DMS153 (cell line): ENCODE data around the gene KLHL29.

Experiments used
- DNase-seq: peaks from one replicate; lab custom pipeline; 2025; lab: John Stamatoyannopoulos, UW

The KLHL29 gene

DNA sequence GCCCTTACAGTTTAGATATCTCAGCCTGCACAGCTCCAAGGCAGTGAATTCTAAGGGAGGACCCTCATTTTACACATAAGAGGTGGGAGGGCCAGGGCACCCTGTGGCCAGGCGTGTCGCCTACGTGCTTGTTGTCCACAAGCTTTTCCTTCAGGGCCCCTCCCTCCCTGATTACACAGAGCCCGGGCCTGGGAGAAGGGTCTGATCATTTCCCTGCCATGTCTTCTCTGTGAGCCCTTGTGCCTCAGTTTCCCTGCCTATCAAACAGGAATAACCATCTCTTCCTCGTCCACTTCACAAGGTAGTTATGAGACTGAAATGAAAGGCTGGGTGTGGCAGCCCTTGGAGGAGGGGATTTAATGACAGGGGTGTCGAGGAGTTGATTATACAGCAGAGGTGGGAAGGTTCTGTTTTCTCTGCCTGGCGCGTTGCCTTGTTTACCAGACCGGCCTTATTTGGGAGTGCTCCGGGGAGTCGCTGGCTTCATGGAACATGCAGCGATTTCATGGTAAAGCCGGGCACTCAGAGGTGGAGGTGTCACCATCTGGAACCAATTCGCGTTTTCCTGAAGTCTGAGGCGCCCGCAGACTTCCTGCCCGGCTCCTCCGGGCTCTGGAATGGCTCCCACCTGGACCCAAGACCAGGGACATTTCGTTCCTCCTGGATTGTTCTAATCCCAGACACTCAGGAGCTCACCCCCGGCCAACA is 208.9 kb downstream of the KLHL29 start:
- DNase-seq = peak; percentile 74

DNA sequence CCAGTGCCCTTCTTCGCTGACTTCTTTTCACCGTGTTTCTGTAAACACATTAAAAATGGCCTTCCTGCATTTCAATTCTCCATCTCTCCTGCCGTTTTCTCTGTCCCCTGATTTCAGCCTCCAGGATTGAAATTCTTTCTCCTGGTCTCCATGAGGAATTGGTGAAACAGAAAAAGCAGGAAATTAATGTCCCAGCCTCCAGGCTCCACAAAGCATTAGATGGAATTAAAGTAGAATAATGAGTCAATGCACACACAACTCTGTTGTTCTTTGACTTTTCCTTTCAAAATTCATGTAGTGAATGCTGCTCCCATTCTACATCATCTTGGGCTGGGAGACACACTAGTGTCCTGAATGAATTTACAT is 209.5 kb downstream of the KLHL29 start:
- DNase-seq = no peak

DNA sequence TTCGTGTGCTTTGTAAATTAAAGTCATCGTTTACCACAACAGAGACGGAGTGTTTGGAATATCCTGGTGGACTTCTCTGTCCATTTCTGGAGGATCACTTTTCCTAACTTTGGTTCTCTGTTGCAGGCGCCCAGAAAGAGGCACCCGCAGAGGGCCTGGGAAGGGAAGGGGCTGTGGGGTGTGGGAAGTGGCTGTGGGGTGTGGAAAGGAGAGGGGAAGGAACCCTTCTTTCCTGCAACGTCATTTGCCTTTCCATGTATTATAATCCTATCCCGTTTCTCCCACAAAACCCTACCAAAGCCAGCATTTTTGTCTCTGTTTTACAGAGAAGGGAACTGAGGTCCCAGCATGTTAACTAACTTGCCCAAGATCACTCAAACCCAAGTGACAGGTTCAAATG is 210.0 kb downstream of the KLHL29 start:
- no peak for DNase-seq

DNA sequence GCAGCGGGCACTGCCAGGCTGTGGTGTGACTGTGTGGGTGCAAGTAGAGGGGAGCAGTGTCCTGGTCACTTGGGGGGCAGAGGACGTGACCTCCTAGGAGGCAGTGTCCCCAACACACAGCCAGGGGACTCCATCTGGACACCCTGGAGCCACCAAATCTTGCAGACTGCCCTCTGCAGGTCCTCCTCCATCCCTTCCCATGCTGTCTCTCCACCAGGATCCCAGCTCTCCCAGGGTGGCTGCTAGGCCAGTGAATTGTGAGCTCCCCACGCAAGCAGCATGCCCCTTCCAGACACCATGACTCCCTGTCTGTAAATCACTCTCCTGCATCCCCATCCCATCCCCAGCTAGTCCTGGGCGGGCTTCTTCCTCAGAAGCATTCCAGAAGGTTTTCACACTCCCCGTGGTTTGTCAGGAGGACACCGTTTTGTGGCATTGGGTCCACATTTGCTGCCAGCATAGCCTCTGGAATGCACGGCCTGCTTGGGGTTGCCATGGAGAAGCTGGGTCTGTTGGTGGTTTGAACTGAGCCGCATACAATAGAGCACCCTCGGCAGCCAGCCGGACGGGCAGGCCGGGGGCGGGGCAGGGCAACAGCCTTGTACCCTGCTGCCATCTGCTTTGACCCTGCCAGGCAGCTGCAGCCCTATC is 210.7 kb downstream of the KLHL29 start:
- peak; percentile 69 for DNase-seq

DNA sequence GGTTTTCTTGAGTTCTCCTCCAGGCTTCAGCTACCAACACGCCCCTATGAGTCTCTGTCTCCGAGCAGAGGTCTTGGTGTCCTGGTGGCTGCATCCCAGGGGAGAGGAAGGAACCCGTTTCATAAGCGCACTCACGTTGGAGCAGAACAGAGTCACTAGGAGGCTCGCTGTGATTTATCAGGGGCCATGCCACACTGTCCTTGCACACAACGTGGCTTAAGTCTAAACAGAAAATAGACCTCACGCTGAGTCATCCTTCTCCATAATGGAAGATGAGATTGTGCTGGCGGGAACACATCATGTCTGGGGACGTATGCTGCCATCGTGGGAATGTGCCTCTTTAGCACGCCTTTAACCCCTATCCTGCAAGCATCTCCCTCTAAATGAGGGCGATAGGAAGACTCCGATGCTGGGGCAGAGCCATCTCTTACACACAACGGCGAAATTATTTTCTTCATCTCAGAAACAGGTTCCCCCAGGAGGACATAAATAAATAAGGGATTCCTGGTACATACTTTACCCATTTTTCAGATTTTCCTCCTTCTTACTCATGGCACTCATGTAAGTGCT is 211.4 kb downstream of the KLHL29 start:
- DNase-seq = peak; percentile 45

DNA sequence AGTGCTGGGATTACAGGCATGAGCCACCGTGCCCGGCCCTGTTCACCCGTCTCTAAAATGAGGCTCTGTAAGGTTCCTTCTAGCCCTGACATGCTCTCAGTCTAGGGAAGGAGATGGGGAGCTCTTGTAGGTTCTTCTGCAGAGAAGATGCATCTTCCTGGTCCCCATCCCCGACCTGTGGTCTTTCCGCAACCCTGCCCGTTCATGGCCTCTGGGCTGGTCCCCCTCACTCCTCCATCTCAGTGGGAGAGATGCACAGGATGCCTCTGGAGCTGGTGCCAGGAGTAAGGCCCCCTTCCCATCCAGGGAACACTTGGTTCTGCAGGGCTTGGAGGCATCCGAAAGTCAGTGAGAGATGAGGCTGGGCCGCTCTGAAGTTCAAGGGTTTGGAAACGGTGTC is 212.7 kb downstream of the KLHL29 start:
- no peak for DNase-seq

DNA sequence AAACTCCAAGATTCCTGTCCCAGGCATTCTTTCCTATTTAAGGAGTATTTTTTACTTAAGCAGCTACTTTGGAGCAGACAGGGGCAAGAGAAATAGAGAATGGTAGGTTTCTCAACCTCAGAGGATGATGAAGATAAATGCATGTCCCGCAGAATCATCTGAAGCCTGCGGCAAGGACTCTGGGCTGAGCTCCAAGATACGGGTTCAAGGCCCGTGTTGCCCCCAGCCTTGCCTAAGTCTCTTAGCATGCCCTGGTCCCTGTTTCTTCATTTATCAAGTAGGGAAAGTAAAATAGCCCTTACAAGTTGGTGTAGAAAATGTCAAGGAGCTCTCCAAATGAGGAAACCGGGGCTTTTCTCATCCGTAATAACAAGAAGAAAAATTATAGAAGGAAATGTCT is 214.0 kb downstream of the KLHL29 start:
- DNase-seq = no peak

DNA sequence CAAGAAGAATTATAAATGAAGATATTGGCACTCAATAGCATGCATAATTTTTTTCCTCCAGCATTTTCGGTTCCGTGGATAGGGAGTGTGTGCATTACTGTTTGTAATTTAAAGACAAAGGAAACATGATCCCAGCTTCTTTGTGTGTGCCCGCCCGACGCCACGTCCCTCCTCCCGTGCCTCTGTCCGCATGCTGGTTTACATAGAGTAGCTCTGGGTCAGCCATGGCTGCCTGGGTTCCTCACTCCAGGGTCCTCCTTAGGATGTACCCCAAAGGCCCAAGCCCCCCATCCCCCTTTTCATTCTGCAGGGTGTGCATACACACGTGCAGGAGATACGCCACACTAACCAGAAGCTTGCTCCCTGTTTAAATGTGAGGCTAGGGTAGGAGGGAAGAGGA is 214.7 kb downstream of the KLHL29 start:
- DNase-seq = peak; percentile 70

DNA sequence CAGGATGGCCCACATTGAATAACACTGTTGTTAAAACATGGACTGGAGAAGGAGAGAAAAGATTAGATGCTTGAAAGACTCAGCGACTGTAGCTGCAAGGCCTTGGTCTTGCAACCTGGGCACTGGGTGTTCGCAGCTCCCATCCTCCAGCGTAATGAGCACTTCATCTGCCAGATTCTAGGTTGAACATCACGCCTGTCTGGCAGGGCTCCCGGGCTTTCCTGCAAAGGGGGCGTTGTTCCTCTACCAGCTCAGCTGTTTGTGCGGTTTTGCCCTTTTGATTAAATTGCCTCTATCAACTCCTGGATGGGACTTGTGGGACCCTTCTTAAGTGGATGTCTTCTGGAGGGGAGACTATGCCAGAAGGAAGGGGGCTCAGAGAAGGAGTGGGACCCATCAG is 215.4 kb downstream of the KLHL29 start:
- DNase-seq = peak; percentile 26

DNA sequence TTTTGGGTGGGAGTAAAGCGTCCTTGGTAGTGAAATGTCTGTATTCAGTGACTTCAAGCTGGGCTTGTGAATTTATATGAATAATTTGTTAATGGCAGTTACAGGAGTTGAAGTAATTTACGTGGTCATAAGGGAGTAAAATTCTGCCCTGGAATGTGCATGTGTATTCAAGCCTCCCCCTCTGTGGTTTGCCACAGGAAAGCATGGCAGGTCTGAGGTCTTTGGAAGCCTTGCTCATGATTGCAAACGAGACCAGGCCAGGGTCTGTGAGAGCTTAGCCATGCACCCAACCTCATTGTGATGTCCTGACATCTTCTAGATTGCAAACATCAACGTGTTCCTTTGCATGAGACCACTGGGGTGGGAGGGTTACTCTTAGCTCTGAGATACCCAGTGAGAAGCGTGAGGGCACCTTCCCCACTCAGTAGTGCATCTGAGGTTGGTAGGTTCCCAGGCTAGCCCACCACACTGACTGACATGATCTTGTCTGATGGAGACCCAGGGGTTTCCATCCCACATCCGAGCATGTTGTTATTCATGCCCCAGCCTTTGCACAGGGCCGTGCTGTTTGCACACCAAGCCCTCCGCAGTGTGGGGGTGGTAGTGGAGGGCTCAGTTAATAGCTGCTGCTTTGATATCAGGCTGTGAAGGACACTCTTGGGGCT is 216.5 kb downstream of the KLHL29 start:
- DNase-seq = no peak

DNA sequence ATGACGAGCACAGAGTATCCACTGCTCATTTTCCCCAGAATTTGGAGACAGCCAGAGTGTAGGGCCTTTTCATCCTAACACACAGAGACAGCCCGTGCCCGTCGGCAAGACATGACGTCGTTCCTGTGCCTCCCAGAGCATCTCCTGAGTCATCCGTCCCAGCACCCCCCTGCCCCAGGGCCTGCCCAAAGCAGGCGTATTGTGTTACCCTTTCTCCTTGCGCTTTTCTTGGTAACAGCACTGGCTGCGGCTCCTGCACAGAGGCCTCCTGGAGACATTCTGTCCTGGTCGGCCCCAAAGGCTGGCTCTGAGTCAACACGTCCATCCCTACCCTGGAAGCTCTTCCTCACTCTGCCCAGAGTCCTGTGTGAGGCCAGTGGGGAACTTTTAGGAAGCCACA is 217.1 kb downstream of the KLHL29 start:
- DNase-seq = no peak

DNA sequence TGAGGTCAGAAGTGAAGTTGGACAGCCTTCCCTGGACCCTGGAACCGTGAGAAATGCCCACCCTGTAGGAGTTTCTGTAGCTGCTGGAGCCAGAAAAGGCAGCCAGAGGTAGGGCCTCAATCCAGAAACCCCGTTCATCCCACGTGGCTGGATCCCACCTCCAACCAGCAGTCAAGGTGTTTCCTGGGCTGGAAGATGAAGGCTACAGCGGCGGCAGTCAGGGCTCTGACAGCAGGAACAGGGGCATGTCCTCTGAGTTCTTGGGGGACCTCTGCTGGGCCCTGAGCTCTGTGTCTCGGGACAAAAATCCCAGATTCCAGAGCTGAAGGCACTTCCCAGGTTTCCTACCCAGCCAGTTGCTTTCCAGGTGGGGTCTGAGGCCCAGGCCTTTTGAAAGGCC is 218.2 kb downstream of the KLHL29 start:
- no peak for DNase-seq

DNA sequence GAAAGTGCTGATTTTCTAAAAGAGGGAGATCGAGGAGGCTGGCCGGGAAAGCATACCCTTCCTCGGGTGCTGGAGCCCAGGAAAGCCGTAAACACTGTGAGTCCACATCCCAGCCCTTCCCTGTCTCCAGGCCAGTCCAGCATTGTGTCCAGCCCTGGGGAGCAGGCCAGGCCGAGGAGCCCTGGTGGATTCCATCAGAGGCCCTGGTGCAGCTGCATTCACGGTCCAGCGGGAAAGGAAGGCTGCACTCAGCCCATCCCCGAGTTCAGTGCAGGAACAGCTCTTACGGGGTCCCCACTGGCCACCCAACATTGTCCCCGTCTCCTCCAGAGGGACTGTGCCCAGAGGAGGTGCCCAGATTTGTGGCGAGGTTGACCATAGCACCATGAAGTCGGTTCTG is 218.6 kb downstream of the KLHL29 start:
- DNase-seq = no peak

DNA sequence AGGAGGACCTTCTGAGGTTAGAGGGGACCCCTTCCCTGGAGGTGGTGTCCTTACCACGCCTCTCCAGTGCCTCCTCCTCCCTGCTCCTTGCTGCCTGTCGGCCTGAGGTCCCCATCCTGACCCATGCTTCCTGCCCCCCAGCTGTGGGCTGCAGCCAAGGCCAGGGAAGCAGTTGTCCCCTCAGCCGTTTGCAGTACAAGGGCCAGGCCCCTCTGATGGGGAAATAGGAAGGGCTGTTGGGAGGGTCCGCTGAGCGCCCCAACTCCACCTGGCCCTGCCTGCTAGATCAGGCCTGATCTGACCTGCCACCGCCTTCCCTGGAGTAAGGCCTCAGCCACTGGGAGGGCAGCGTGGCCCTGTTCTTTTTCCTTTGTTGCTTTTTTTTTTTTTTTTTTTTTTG is 219.8 kb downstream of the KLHL29 start:
- no peak for DNase-seq

DNA sequence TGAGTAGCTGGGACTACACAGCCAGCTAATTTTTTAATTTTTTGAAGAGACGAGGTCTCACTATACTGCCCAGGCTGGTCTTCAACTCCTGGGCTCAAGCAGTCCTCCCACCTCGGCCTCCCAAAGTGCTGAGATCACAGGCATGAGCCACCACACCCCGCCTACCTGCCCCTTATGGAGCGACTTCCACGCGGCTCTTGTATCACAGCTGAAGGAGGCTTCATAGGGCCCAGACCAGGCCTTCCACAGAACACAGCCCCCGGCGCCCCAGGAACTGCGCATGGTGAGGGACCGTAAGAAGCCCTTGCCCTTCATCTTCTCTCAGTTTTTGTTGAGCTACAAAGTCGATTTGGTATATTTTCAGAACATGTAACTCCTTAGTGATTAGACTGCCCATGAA is 220.3 kb downstream of the KLHL29 start:
- DNase-seq = no peak

DNA sequence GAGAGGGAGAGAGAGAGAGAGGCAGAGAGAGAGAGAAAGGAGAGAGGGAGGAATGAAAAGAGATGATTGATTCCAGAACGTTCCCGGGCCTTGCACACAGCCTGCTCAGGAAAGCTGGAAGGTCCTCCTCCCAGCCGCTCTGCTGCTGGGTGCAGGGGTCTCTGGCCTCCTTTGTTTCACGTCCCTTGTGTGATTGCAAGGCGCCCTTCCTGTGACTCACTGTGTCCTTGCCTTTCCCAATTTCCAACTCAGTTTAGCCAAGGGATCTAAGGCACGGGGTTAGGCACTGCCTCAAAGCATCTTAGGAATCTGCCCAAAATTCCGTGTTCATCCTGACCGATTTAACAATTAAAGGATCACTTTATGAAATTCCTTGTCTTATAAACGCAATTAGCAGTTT is 221.2 kb downstream of the KLHL29 start:
- DNase-seq = no peak

DNA sequence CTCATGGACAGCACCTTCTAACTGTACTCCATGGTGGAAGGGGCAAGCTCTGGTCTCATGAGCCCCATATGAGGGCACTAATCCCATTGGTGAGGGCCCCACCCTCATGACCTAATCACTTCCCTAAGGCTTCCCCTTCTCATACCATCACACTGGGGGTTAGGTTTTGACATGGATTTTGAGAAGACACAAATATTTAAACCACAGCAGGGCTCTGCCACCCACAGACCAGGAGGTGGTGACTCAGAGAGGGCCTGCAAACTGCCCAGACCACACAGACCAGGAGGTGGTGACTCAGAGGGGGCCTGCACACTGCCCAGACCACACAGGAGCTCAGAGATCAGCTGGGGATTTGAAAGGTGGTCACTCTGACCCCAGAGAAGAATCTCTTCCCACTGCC is 222.0 kb downstream of the KLHL29 start:
- DNase-seq = no peak

DNA sequence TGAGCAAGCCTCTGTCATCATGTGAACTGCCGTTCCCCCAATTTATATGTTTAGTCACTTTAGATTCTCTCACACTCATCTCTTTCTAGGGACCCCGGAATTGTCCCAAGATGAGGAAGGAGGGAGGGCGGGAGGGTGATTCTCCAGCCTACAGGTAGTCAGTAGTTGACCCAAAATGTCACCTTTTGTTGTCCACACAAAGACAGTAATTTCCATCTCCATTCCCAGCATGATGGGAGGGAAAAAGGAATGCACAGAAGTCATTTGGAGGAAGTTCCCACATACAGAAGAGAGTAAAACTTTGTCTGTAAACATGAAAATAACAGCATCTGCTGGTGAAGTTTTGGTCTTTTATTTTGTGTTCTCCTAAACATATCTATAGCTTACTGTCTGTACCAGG is 222.9 kb downstream of the KLHL29 start:
- no peak for DNase-seq

DNA sequence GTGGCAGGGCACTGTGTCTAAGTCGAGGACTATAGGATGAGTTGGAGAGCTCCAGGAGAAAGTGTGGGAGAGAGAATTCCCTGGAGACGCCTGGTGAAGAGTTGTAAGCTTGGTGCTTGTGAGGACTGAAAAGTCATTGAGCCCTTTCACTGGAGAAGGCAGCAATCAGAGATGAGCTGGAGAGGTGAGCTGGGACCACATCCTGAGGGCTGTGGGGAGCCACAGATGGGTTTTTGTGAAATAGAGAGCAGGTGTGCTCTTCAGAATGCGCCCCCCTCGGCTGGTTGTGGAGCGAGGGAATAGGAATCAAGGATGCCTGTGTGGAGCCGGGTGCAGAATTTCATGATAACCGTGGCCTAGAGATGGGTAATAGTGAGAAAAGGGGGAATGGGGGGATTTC is 224.3 kb downstream of the KLHL29 start:
- DNase-seq = no peak

DNA sequence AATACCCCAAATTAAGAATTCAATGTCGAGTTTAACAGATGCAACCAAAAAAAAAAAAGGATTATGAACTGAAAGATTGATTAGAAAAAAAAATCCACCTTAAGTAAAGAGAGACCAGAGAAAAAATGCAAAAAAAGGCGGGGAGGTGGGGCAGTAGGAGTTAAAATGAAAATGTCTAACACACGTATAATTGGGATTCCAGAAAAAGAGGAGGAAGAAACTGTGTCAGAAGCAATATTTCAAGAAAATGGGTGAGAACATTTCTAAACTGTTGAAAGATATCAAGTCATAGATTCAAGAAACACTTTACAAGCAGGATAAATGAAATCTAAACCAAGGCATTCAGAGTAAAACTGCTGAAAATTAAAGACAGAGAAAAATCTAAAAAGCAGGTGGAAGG is 226.9 kb downstream of the KLHL29 start:
- no peak for DNase-seq

DNA sequence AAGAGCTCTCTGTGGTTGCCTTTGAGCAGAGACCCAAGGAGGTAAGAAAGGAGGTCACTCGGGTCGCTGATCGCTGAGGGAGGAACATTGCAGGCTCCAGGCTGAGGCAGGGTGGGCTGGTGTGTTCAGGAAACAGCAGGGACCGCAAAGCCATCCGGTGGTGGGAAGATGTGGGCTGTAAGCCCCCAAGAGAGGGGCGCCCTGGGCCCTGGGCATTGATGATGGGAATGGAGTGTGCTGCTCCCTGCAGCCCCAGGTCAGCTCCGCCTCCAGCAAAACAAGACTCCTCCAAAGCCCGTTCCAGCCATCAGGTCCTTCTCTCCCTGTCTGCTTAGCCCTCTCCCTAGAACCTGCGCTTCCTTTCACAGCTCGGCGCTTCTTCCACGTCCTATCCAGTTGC is 229.7 kb downstream of the KLHL29 start:
- no peak for DNase-seq

DNA sequence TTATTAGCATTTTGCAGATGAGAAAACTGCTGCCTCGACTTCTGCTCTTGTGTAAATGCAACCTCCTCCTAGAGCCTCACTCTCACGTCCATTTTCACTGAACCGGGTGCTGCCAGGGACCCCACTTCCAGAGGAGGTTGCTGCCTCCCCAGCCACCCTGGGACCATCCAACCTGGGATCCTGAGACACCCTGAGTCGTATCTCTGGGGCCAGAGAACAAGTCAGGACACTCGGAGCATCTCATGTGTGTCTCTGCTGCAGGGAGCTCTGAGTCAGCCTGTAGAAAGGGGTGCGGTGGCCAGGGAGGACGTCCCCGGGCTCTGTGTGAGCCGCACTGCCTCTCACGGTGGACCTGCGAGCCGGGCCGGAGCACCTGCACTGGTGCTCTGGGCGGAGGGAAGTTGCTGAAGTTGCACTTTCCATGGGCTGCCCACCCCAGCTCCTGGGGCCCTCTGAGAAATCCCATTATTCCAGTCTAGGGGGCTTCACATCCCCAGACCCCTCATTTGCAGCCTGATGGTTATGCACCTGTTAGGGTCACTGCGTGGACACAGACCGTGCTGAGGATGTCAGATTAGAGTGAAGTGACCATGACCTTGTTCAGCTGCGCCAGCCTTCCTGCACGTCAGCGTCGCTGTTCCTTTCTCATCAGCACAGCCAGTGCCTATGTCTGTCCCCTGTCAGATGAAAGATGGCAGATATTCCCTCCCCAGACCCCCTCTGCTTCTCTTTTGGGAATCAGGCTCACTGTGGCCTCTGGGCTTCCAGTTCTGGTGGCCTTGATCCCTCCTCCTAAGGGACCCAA is 230.4 kb downstream of the KLHL29 start:
- no peak for DNase-seq
